ENCODE measurements around the gene NR1D1. TPM values are rescaled to one million over a fixed set of nuclear protein-coding genes. Genes with fewer than 3 reads are reported as not detected.

Gene NR1D1
- total and polyA plus RNA-seq, 5 experiments from 2014 or later, result 3.9 to 19.2 (median 9.9) TPM

DNA sequence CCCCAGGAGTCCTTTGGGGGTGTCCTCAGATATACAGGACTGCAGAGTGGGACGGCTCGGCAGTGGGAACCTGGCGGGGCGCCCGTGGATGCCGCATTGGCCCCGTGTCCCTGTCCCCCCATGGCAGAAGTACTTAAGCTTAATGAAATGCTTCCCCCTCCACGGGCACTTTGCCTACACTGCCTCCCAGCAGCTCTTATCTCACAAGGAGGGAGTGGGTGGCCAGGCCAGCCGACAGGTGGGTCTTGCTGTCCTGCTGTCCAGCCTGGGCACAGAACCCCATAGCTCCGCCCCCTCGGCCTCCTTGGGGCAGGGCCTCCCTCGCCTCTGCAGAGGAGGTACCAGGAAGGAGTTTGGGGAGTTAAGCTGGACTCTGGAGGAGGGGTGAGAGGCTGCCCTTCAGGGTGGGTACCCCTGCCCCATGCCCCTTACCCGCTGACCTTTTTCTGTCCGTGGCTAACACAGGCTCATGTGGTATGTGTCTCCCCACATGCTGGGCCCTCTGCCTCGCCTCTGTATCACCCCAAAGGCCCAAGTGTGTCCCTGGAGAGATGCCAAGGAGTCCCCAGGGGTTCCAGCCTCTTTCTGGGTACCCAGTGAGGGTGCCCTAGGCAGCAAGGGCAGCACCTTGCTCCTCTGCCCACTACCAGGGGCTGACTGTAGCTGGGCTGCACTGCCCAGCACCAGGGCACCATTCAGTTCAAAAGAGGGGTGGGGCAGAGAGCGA, 28.9 kb downstream of the NR1D1 start:
- H3K27me3 Mint-ChIP-seq, result no peaks in the 10 kb centered on the region
- peaks cover 0 to 5% (median 0%) of the 10 kb centered on the region in 3 donors for H3K36me3 Mint-ChIP-seq
- no peak for ATAC-seq
- H3K9me3 Mint-ChIP-seq, result no peaks in the 10 kb centered on the region
- POLR2A ChIA-PET, result interaction anchor here (0.8 to 17.1 kb wide), 8 partner anchors 11 to 97 kb away, joined by 3 to 260 read pairs (median 4); partner anchors contain the start of genes MED24 and NR1D1
- H3K4me1 Mint-ChIP-seq, result peaks cover 59 to 98% (median 94%) of the 10 kb centered on the region in 4 donors
- H3K4me3 Mint-ChIP-seq, result peak overlapping the region in 7 of 10 donors; percentile 36 to 94 (median 58)
- no peak for DNase-seq
- H3K27ac Mint-ChIP-seq, result peak overlapping the region; percentile 53 to 97 (median 94)

- DNase-seq (no peak), ATAC-seq (no peak)
- H3K27me3 Mint-ChIP-seq, result no peaks in the 10 kb centered on the region
- H3K9me3 Mint-ChIP-seq, result no peaks in the 10 kb centered on the region
- peaks cover 57 to 98% (median 94%) of the 10 kb centered on the region in 4 donors for H3K4me1 Mint-ChIP-seq
- H3K4me3 Mint-ChIP-seq, result peak overlapping the region in 8 of 10 donors; percentile 12 to 94 (median 88)
- H3K36me3 Mint-ChIP-seq, result peaks cover 0 to 3% (median 0%) of the 10 kb centered on the region in 3 donors
- POLR2A ChIA-PET, result interaction anchor here (1.1 to 17.1 kb wide), 5 partner anchors 11 to 52 kb away, joined by 3 to 260 read pairs (median 9); partner anchors contain the start of gene NR1D1
- H3K27ac Mint-ChIP-seq, result peak overlapping the region; percentile 74 to 97 (median 94)
These were observed 29.6 kb downstream of the NR1D1 start for GRCh38 chr17:40070709-40071312.

GRCh38 chr17:40069751-40070708, 30.4 kb downstream of the NR1D1 start:
- peaks cover 0 to 3% (median 0%) of the 10 kb centered on the region in 3 donors for H3K36me3 Mint-ChIP-seq
- H3K4me1 Mint-ChIP-seq, result peaks cover 58 to 98% (median 90%) of the 10 kb centered on the region in 4 donors
- no peaks in the 10 kb centered on the region for H3K9me3 Mint-ChIP-seq
- peak overlapping the region; percentile 78 to 94 (median 90) for H3K4me3 Mint-ChIP-seq
- DNase-seq (peak in 9 of 10 donors; percentile 27 to 78 (median 42)), ATAC-seq (peak; percentile 38 to 67)
- H3K27ac Mint-ChIP-seq, result peak overlapping the region; percentile 93 to 97 (median 95)
- POLR2A ChIA-PET, result interaction anchor here (0.6 to 17.1 kb wide), 7 partner anchors 10 to 91 kb away, joined by 3 to 260 read pairs (median 6); partner anchors contain the start of genes MED24 and NR1D1
- no peaks in the 10 kb centered on the region for H3K27me3 Mint-ChIP-seq

DNA sequence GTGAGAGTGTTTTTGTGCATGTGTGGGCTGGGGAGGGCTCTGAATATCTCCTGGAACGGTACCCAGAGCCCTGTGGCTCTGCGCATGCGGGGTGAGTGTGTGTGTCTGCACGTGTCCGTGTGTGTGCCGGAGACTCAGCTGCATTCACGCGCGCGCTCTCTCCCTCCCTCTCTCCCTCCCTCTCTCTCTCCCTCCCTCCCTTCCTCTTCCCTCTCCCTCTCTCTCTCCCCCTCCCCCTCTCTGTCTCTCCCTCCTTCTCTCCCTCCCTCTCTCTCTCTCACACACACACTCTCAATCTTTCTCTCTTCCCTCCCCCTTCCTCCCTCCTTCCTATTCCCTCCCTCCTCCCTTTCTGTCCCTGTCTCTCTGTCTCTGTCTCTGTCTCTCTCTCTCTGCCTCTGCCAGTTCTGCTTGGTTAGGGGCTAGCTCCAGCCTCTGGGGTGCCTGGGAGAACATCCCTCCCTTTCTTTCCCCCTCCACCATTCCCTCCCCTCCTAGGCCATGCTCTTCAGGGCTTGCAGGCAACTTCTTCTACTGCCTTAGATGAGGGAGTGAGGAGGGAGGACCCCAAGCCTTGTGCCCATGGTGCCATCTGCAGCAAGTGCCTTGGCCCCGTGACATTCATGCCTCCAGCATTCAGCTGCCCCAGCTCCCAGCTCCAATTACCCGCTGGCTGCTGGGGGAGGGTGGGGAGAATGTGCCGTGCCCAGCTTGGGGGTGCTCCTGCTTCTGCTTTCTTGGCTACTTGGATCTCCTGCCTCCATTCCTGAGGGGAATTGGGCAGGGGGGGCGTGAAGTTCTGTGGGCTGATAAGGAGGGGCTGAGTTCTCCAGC, 31.3 kb downstream of the NR1D1 start:
- Mint-ChIP-seq H3K9me3 (no peaks in the 10 kb centered on the region), H3K4me1 (peaks cover 65 to 100% (median 92%) of the 10 kb centered on the region in 4 donors), H3K27me3 (no peaks in the 10 kb centered on the region), H3K27ac (peak overlapping the region; percentile 93 to 97 (median 95)), H3K36me3 (no peaks in the 10 kb centered on the region), H3K4me3 (peak overlapping the region; percentile 78 to 94 (median 90))
- peak; percentile 55 to 70 for ATAC-seq
- POLR2A ChIA-PET, result interaction anchor here (0.6 to 17.1 kb wide), 10 partner anchors 9 to 150 kb away, joined by 3 to 260 read pairs (median 4); partner anchors contain the start of genes MED24, NR1D1 and WIPF2
- DNase-seq, result peak in 9 of 10 donors; percentile 64 to 89 (median 73)

DNA sequence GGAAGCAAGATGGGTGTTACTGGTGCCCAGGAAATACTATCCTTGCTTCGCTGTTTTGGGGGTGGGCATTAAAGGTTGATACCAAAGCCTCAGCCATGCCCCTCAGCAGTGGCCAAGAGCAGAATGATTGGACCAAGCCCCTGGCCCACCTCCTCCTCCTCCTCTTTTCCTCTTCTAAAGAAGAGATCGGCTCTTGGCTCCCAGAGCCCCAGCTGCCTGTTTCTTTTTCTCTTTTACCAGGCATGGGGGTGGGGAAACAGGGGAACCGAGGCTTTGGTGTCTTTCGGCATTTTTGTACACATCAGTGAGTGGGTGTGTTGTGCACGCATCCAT, 31.8 kb downstream of the NR1D1 start:
- POLR2A ChIA-PET, result interaction anchor here (0.6 to 17.1 kb wide), 7 partner anchors 10 to 150 kb away, joined by 3 to 260 read pairs (median 4); partner anchors contain the start of genes NR1D1 and WIPF2
- Mint-ChIP-seq H3K4me3 (peak overlapping the region; percentile 78 to 94 (median 90)), H3K27ac (peak overlapping the region; percentile 93 to 97 (median 95)), H3K27me3 (no peaks in the 10 kb centered on the region), H3K36me3 (no peaks in the 10 kb centered on the region), H3K9me3 (no peaks in the 10 kb centered on the region), H3K4me1 (peaks cover 64 to 100% (median 93%) of the 10 kb centered on the region in 4 donors)
- no peak for ATAC-seq
- peak in 1 of 10 donors; percentile 69 for DNase-seq

DNA sequence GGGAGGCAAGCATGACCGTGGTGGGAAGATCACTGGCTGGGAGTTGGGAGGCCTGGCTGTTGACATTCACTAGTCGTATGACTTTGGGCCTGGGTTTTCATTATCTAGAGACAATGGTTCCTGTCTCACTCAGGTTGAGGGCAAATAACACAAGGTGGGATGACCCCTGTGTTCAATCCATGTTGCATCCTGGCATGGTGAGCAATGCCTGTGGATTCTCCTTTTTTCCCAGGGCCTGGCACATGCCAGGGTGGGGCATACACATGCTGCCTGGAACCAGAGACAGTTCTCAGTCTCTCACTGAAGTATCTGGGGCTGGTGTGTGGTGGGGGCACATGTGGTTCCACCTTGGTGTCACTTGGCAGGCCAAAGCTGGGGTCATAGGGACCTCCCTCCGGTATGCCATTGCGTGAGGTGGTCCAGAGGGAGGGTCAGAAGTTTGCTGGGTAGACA, 32.2 kb downstream of the NR1D1 start:
- POLR2A ChIA-PET, result interaction anchor here (1.5 to 17.1 kb wide), 5 partner anchors 22 to 151 kb away, joined by 3 to 260 read pairs (median 9); partner anchors contain the start of genes NR1D1 and WIPF2
- no peaks in the 10 kb centered on the region for H3K9me3 Mint-ChIP-seq
- peak overlapping the region; percentile 78 to 94 (median 90) for H3K4me3 Mint-ChIP-seq
- peaks cover 62 to 99% (median 91%) of the 10 kb centered on the region in 4 donors for H3K4me1 Mint-ChIP-seq
- H3K36me3 Mint-ChIP-seq, result no peaks in the 10 kb centered on the region
- H3K27ac Mint-ChIP-seq, result peak overlapping the region; percentile 93 to 97 (median 95)
- no peaks in the 10 kb centered on the region for H3K27me3 Mint-ChIP-seq
- DNase-seq, result no peak
- no peak for ATAC-seq

DNA sequence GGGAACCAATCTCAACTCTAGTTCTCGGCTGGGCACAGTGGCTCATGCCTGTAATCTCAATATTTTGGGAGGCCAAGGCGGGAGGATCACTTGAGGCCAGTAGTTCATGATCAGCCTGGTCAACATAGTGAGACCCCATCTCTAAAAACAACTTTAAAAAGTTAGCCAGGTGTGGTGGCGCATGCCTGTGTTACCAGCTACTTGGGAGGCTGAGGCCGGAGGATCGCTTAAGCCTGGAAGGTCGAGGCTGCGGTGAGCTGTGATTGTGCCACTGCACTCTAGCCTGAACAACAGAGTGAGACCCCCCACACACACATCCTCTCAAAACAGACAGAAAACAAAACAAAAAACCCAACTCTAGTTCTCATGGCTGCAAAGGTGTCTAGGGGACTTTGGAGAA, 32.7 kb downstream of the NR1D1 start:
- DNase-seq (no peak), ATAC-seq (no peak)
- H3K36me3 Mint-ChIP-seq, result no peaks in the 10 kb centered on the region
- peaks cover 60 to 94% (median 86%) of the 10 kb centered on the region in 4 donors for H3K4me1 Mint-ChIP-seq
- no peaks in the 10 kb centered on the region for H3K9me3 Mint-ChIP-seq
- peak overlapping the region; percentile 78 to 94 (median 90) for H3K4me3 Mint-ChIP-seq
- H3K27me3 Mint-ChIP-seq, result no peaks in the 10 kb centered on the region
- peak overlapping the region; percentile 93 to 97 (median 95) for H3K27ac Mint-ChIP-seq
- POLR2A ChIA-PET, result interaction anchor here (0.6 to 17.1 kb wide), 5 partner anchors 21 to 151 kb away, joined by 3 to 260 read pairs (median 5); partner anchors contain the start of genes NR1D1 and WIPF2

GRCh38 chr17:40065769-40066510, 34.4 kb downstream of the NR1D1 start:
- Mint-ChIP-seq H3K27me3 (no peaks in the 10 kb centered on the region), H3K4me3 (peak overlapping the region in 9 of 10 donors; percentile 12 to 94 (median 62)), H3K27ac (peak overlapping the region; percentile 61 to 96 (median 94)), H3K36me3 (no peaks in the 10 kb centered on the region), H3K9me3 (no peaks in the 10 kb centered on the region), H3K4me1 (peaks cover 63 to 87% (median 82%) of the 10 kb centered on the region in 4 donors)
- POLR2A ChIA-PET, result interaction anchor here (0.6 to 17.1 kb wide), 8 partner anchors 9 to 74 kb away, joined by 3 to 260 read pairs (median 26); partner anchors contain the start of genes CASC3, MED24 and NR1D1
- DNase-seq, result no peak
- no peak for ATAC-seq

DNA sequence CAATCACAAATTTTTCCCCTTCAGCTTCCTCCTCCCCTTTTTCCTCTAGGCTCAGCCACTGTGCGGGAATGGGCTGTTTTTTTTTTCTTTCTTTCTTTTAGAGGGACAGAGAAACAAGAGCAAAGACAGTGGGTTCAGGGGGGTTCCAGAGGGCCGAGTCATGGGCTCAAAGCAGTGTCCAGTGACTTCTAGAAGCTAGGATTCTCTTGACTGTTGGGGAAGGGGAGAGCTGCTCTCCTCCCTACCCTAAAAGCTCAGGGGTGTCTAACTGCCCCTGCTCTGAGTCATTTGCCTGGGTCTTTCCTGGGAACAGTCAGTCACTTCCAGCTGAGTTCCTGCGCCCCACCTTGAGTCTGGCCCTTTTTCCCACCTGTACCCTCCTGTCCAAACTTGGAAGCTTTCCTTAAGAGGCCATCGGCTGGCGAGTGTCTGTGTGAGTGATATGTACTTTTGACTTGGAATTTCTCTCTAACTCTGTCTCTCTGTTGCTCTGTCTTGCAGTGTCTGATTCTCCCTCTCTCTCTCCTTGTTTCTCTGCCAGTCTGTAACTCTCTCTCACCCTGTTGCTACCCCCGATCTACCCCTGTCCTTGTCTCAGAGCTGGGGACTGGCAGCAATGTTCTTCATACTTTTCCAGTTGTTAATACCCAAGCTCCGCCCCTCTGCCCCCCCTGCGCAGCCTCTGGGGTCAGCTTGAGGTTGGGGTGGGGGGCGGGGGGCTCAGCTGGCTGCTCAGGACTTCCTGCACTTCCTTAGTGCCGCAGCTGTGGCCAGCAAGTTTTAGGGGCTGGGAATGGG, 35.2 kb downstream of the NR1D1 start:
- H3K9me3 Mint-ChIP-seq, result no peaks in the 10 kb centered on the region
- POLR2A ChIA-PET, result interaction anchor here (1.1 to 17.1 kb wide), 7 partner anchors 10 to 75 kb away, joined by 3 to 260 read pairs (median 34); partner anchors contain the start of genes CASC3, MED24 and NR1D1
- no peak for ATAC-seq
- H3K27ac Mint-ChIP-seq, result peak overlapping the region; percentile 61 to 96 (median 88)
- peak overlapping the region; percentile 88 to 99 (median 92) for H3K4me3 Mint-ChIP-seq
- peaks cover 59 to 79% (median 74%) of the 10 kb centered on the region in 4 donors for H3K4me1 Mint-ChIP-seq
- no peaks in the 10 kb centered on the region for H3K27me3 Mint-ChIP-seq
- no peaks in the 10 kb centered on the region for H3K36me3 Mint-ChIP-seq
- no peak for DNase-seq

Measured in naive thymus-derived CD8-positive, alpha-beta T cell (primary cell).